GM18505 (cell line): ENCODE measurements around the gene HSD11B2.

ENCODE experiments used
- ATAC-seq: cut with Tn5 transposase; IDR thresholded peaks from one replicate; pipeline ENCODE4 v1.9.1; 2021; ENCODE audit not compliant: unreplicated experiment
- POLR2A ChIP-seq: IDR thresholded peaks from 4 replicates; pipeline ENCODE4 v1.6.1; 2011; ENCODE audit warnings: borderline replicate concordance; ENCODE audit not compliant: insufficient read depth, insufficient read length; ENCODE audit errors: extremely low read depth

Gene HSD11B2

GRCh38 chr16:67460168-67460567 lies 29.2 kb downstream of the HSD11B2 start:
- no peak for ATAC-seq
- TF ChIP-seq POLR2A = no peak

- no peak for TF ChIP-seq POLR2A
- ATAC-seq = no peak
Observed at GRCh38 chr16:67460961-67461360, 30.0 kb downstream of the HSD11B2 start.

- no peak for TF ChIP-seq POLR2A
Observed at GRCh38 chr16:67461600-67462278, 30.8 kb downstream of the HSD11B2 start.

GRCh38 chr16:67462279-67462655 lies 31.3 kb downstream of the HSD11B2 start:
- no peak for ATAC-seq
- TF ChIP-seq POLR2A = no peak

More at GRCh38 chr16:67461600-67462278, 30.8 kb downstream of the HSD11B2 start:
- no peak for ATAC-seq

- ATAC-seq = no peak
- no peak for TF ChIP-seq POLR2A
Observed at GRCh38 chr16:67463059-67463458, 32.1 kb downstream of the HSD11B2 start.

GRCh38 chr16:67463691-67464090 lies 32.8 kb downstream of the HSD11B2 start:
- TF ChIP-seq POLR2A = no peak
- ATAC-seq = no peak

- TF ChIP-seq POLR2A = no peak
- no peak for ATAC-seq
Observed at GRCh38 chr16:67464565-67464964, 33.6 kb downstream of the HSD11B2 start.

GRCh38 chr16:67466581-67466980 lies 35.7 kb downstream of the HSD11B2 start:
- no peak for ATAC-seq
- no peak for TF ChIP-seq POLR2A

GRCh38 chr16:67468731-67469130 lies 37.8 kb downstream of the HSD11B2 start:
- TF ChIP-seq POLR2A = no peak
- no peak for ATAC-seq

GRCh38 chr16:67470359-67470758 lies 39.4 kb downstream of the HSD11B2 start:
- no peak for ATAC-seq
- TF ChIP-seq POLR2A = no peak

- no peak for TF ChIP-seq POLR2A
- ATAC-seq = no peak
Observed at GRCh38 chr16:67471758-67472384, 41.0 kb downstream of the HSD11B2 start.

- no peak for ATAC-seq
- TF ChIP-seq POLR2A = no peak
Observed at GRCh38 chr16:67474551-67475455, 43.9 kb downstream of the HSD11B2 start.

- no peak for TF ChIP-seq POLR2A
Observed at GRCh38 chr16:67477960-67478554, 47.1 kb downstream of the HSD11B2 start.

GRCh38 chr16:67480833-67481560 lies 50.1 kb downstream of the HSD11B2 start, which contains the start of gene ATP6V0D1:
ATP6V0D1 (minus strand) TSS chr16:67481157; CDS start chr16:67481086, 71 bp downstream.
- peak; percentile 76 for TF ChIP-seq POLR2A
- peak; percentile 83 for ATAC-seq

More at GRCh38 chr16:67477960-67478554, 47.1 kb downstream of the HSD11B2 start:
- ATAC-seq = no peak
